HepG2 (cell line): ENCODE results near the gene PNKP. TPM values are rescaled to one million over a fixed set of nuclear protein-coding genes. Genes with fewer than 3 reads are reported as not detected.
A peak's percentile ranks its signal among the peaks of the same experiment; 100 is the strongest.

ENCODE experiments used
- CEBPZ ChIP-seq: IDR thresholded peaks from 2 replicates; pipeline ENCODE4 v1.6.1; 2012; ENCODE audit warnings: low read length, improper control_type of control experiment
- CREM ChIP-seq, 2 experiments: sonication (generic) in 1 of 2; formaldehyde crosslinking in 1 of 2; IDR thresholded peaks; 2 replicates each; pipeline versions ENCODE4 v1.4.0 to v1.6.1; 2016 to 2020; ENCODE audit warnings: antibody characterized with exemption in 1 of 2, mild to moderate bottlenecking in 1 of 2, missing genetic modification reagents in 1 of 2
- GATAD2A ChIP-seq: IDR thresholded peaks from 2 replicates; pipeline ENCODE4 v1.6.1; 2016
- HNF1A ChIP-seq, 2 experiments: sonication (generic) in 1 of 2; formaldehyde crosslinking in 1 of 2; IDR thresholded peaks; 2 replicates each; pipeline versions ENCODE4 v1.4.0 to v1.6.1; 2016 to 2020; ENCODE audit warnings: borderline replicate concordance in 1 of 2, low read depth in 1 of 2, mild to moderate bottlenecking in 1 of 2, missing genetic modification reagents in 1 of 2
- MTERF4 ChIP-seq: sonication (generic); formaldehyde crosslinking; IDR thresholded peaks from 2 replicates; pipeline ENCODE4 v1.8.0; 2023; ENCODE audit warnings: mild to moderate bottlenecking, missing genetic modification reagents
- MXD1 ChIP-seq: sonication (generic); formaldehyde crosslinking; IDR thresholded peaks from 2 replicates; pipeline ENCODE4 v1.4.0; 2020; ENCODE audit warnings: mild to moderate bottlenecking, missing genetic modification reagents
- NCOA1 ChIP-seq: sonication (generic); formaldehyde crosslinking; IDR thresholded peaks from 2 replicates; pipeline ENCODE4 v1.9.0; 2021; ENCODE audit warnings: missing genetic modification reagents
- NKX3-1 ChIP-seq: sonication (generic); formaldehyde crosslinking; IDR thresholded peaks from 2 replicates; pipeline ENCODE4 v1.5.0; 2020; ENCODE audit warnings: missing genetic modification reagents
- RORA ChIP-seq: sonication (generic); formaldehyde crosslinking; IDR thresholded peaks from 2 replicates; pipeline ENCODE4 v1.5.0; 2020; ENCODE audit warnings: mild to moderate bottlenecking, missing genetic modification reagents, moderate library complexity
- TP53 ChIP-seq: sonication (generic); formaldehyde crosslinking; conservative IDR thresholded peaks from 2 replicates; pipeline ENCODE4 v1.4.0; 2020; ENCODE audit warnings: missing genetic modification reagents
- ZBTB10 ChIP-seq: sonication (generic); formaldehyde crosslinking; IDR thresholded peaks from 2 replicates; pipeline ENCODE4 v1.4.0; 2020; ENCODE audit warnings: missing genetic modification reagents, borderline replicate concordance
- ZNF124 ChIP-seq: sonication (generic); formaldehyde crosslinking; IDR thresholded peaks from 2 replicates; pipeline ENCODE4 v1.4.0; 2020; ENCODE audit warnings: missing genetic modification reagents
- ZNF264 ChIP-seq: sonication (generic); formaldehyde crosslinking; IDR thresholded peaks from 2 replicates; pipeline ENCODE4 v1.4.0; 2020; ENCODE audit warnings: missing genetic modification reagents
- ZNF430 ChIP-seq: sonication (generic); formaldehyde crosslinking; IDR thresholded peaks from 2 replicates; pipeline ENCODE4 v1.9.0; 2021; ENCODE audit warnings: mild to moderate bottlenecking, missing genetic modification reagents
- ZNF432 ChIP-seq: sonication (generic); formaldehyde crosslinking; IDR thresholded peaks from 2 replicates; pipeline ENCODE4 v1.5.0; 2020; ENCODE audit warnings: missing genetic modification reagents, mild to moderate bottlenecking, borderline replicate concordance
- ZNF737 ChIP-seq: sonication (generic); formaldehyde crosslinking; IDR thresholded peaks from 2 replicates; pipeline ENCODE4 v1.5.0; 2020; ENCODE audit warnings: missing genetic modification reagents, mild to moderate bottlenecking, borderline replicate concordance
- polyA plus RNA-seq, 8 experiments: library from polyadenylated mRNA; depleted of rRNA in 3 of 8; stranded (reverse) in 7 of 8; unstranded in 1 of 8; fragments of >200 nt; fragmentation: Illumina TruSeq in 4 of 8; extraction: Trizol in 4 of 8; gene quantifications; 2 replicates each; pipeline versions ENCODE4 v1.2.1 to v1.2.3, GENCODE V29; 2011 to 2016; ENCODE audit warnings: low read depth in 4 of 8, missing spikeins in 1 of 8, mixed read lengths in 1 of 8; ENCODE audit not compliant: insufficient read depth in 1 of 8
- total RNA-seq, 5 experiments: library from RNA; depleted of rRNA; stranded (reverse); fragments of >200 nt; fragmentation: Illumina TruSeq; extraction: Trizol; gene quantifications; 2 replicates each; pipeline ENCODE4 v1.2.3, GENCODE V29; 2016; ENCODE audit warnings: low read depth in 1 of 5

Gene PNKP
- total and polyA plus RNA-seq, 2 of the 13 experiments (the other 11 are each of a cell fraction or from before 2014, with no cell fraction given), result 12.7 to 27.1 TPM

- peak; percentile 60 for TF ChIP-seq GATAD2A
- TF ChIP-seq NKX3-1 (CRISPR knock-in tag), result no peak
- no peak for TF ChIP-seq ZNF737
- 0 out of 2 replicates have a peak, but pooled peaks have one; percentile 67 for TF ChIP-seq ZNF430
- TF ChIP-seq ZNF264 (CRISPR knock-in tag), result no peak
- no peak for TF ChIP-seq CEBPZ
- TF ChIP-seq HNF1A (IDR thresholded peaks at IDR 0.05; ENCODE audit: low read depth), result no peak
- peak; percentile 60; the same call in 1 of the 2 replicates for TF ChIP-seq HNF1A (CRISPR knock-in tag; IDR thresholded peaks at IDR 0.05; ENCODE audit: borderline replicate concordance)
- TF ChIP-seq MXD1 (CRISPR knock-in tag), result peak; percentile 94
- TF ChIP-seq NCOA1 (CRISPR knock-in tag), result no peak
- peak; percentile 76; the same call in 1 of the 2 replicates for TF ChIP-seq CREM (IDR thresholded peaks at IDR 0.05)
- no peak for TF ChIP-seq CREM (CRISPR knock-in tag; IDR thresholded peaks at IDR 0.05)
- peak; percentile 84; the same call in 1 of the 2 replicates for TF ChIP-seq MTERF4
- TF ChIP-seq ZBTB10 (CRISPR knock-in tag), result no peak; the same call in 1 of the 2 replicates
- no peak for TF ChIP-seq TP53 (CRISPR knock-in tag)
- TF ChIP-seq RORA (CRISPR knock-in tag), result no peak
- TF ChIP-seq ZNF432, result no peak
- no peak for TF ChIP-seq ZNF124 (CRISPR knock-in tag)
These were observed at the start of gene PNKP (continued) for GRCh38 chr19:49866933-49867782.
